ENCODE results near the gene THSD1.
A peak's percentile ranks its signal among the peaks of the same experiment; 100 is the strongest.

The THSD1 gene, protein sequence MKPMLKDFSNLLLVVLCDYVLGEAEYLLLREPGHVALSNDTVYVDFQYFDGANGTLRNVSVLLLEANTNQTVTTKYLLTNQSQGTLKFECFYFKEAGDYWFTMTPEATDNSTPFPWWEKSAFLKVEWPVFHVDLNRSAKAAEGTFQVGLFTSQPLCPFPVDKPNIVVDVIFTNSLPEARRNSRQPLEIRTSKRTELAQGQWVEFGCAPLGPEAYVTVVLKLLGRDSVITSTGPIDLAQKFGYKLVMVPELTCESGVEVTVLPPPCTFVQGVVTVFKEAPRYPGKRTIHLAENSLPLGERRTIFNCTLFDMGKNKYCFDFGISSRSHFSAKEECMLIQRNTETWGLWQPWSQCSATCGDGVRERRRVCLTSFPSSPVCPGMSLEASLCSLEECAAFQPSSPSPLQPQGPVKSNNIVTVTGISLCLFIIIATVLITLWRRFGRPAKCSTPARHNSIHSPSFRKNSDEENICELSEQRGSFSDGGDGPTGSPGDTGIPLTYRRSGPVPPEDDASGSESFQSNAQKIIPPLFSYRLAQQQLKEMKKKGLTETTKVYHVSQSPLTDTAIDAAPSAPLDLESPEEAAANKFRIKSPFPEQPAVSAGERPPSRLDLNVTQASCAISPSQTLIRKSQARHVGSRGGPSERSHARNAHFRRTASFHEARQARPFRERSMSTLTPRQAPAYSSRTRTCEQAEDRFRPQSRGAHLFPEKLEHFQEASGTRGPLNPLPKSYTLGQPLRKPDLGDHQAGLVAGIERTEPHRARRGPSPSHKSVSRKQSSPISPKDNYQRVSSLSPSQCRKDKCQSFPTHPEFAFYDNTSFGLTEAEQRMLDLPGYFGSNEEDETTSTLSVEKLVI

GRCh38 chr13:52405767-52406494, at the start of gene THSD1:
Gene THSD1 (minus strand): TSS chr13:52406172. CDS start chr13:52402600, 3,572 bp downstream.
- no peak for DNase-seq

- DNase-seq: peak; percentile 83
Observed at GRCh38 chr13:52455677-52456041, 49.7 kb upstream of the THSD1 start.

DNA sequence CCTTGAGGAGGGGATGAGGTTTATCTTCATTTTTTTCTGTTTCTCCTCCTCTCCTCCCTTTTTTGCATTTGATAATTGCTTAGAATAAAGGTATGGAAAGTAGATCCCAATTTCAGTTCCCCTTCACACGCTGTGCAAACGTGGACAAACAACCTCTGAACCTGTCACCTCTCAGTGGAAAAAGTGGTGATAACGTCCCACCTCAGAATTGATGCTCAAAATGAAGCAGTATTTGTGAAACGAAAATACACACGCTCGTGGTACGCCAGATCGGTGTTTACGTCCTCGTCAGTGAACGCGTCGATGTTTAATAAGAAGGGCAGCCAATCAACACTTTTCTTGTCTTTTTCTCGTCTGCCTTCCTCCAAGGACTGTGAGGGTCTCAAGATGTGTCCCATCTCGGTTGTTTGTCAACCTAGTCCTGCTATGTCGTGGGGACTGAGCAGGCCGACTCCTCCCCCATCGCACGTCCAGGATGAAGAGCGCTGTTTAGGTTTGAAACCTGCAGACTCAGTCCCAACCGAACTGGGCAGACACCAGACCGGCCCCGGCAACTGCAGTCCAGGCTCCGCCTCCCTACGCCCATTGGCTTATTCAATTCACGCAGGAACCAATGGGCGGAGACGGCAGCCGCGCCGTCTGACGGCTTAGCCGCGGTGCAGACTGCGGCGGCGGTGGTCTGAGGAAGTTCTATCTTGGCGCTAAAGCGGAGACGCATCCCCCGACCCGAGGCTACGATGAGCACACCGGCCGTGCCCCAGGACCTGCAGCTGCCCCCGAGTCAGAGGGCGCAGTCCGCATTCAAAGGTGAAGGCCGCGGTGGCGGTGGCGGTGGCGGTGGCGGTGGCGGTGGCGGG, 49.1 kb upstream of the THSD1 start, which contains the start of gene CKAP2:
Gene CKAP2, plus strand, starts transcription at position 659 of the 857 bp plus-strand sequence. Its CDS starts 79 bp downstream, at position 738.
- DNase-seq: peak; percentile 94

DNA sequence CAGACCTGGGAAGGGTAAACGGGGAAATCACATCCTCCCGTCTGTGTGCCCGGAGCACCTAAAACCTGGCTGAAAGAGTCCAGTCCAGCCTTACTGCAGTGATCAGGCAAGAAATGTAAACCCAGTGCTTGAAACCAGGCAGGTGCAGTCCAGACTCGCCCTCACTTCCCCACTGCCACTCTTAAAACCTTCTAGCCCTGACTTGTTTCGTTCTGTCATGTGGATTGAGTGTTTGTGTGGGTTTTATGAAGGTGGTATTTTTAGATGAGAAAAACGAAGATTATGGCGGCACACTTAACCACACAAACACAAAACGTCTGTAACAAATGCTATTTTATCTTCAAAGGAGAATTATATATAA, 48.5 kb upstream of the THSD1 start:
- peak; percentile 12 for DNase-seq

- no peak for DNase-seq
Observed at GRCh38 chr13:52452470-52452869, 46.5 kb upstream of the THSD1 start.

DNA sequence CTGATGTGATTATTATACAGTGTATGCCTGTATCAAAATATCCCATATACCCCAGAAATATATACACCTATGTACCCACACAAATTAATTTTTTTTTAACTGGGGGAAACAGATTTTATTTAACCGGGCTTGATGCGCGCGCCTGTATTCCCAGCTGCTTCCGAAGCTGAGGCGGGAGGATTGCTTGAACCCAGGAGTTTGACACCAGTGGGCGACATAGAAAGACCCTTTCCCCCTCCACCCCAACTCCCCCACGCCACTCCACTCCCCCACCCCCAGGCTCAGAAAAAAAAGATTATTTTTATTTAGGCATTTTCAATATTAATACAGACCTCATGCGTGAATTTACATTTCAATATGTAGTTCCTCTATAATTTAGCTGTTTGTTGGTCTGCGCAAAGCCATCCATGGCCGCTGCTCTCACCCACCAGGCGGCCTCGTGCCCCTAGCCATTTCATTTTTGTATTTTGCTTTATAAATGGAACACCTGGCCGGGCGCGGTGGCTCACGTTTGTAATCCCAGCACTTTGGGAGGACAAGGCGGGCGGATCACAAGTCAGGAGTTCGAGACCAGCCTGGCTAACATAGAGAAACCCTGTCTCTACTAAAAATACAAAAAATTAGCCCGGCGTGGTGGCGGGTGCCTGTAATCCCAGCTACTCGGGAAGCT, 45.3 kb upstream of the THSD1 start:
- no peak for DNase-seq

GRCh38 chr13:52450793-52451116, 44.8 kb upstream of the THSD1 start:
- no peak for DNase-seq

GRCh38 chr13:52450012-52450792, 44.2 kb upstream of the THSD1 start, which contains the start of gene VPS36:
Gene VPS36 (minus strand): TSS chr13:52450634. CDS start chr13:52450594, 40 bp downstream.
- peak; percentile 95 for DNase-seq

GRCh38 chr13:52449331-52450011, 43.5 kb upstream of the THSD1 start:
- DNase-seq: no peak

DNA sequence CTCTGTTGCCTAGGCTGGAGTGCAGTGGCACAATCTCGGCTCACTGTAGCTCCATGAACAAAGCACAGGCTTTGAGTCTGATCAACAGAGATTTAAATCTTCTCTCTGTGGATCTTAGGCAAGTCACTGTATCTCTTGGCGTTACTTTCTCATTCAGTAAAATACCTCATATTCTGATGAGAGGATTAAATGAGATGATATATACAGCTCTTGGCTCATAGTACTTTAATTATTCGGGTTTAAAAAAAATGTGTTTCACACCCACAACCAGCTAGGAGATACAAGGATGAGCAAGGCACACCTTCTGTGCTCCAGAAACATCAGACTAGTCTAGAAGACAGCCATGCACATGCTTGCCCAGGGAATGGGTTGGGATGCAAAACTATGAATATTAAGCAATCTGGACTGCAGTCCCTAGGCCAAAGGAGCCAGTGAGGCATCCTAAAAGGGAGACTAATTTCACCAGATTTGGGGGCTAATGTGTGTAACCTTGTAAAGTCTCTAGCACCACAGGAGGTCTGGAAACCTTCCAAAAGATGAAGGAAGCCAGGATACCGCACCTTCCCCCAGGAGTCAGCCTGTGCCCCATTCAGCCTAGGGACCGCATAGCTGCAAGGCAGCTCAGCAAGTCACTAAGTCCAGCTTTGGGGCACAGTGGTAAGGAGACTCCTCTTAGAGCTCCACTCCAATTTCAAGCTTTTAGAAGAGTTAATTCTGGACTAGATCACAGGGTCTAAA, 42.0 kb upstream of the THSD1 start:
- DNase-seq: no peak

GRCh38 chr13:52447354-52447753, 41.4 kb upstream of the THSD1 start:
- DNase-seq: no peak

GRCh38 chr13:52446265-52446664, 40.3 kb upstream of the THSD1 start:
- no peak for DNase-seq

GRCh38 chr13:52432456-52432855, 26.5 kb upstream of the THSD1 start:
- no peak for DNase-seq

- DNase-seq: no peak
Observed at GRCh38 chr13:52428295-52428694, 22.3 kb upstream of the THSD1 start.

DNA sequence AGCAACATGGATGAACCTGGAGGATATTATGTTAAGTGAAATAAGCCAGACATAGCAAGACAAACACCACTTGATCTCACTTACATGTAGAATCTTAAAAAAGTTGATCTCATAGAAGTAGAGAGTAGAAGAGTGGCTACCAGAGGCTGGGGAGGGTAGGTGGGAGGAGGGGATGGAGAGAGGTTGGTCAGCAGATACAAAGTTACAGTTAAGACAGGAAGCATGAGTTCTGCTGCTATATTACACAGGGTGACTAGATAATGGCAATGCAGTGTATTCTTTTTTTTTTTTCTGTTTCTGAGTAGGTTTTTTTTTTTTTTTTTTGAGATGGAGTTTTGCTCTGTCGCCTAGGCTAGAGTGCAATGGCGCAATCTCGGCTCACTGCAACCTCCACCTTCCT, 15.2 kb upstream of the THSD1 start:
- DNase-seq: no peak

DNA sequence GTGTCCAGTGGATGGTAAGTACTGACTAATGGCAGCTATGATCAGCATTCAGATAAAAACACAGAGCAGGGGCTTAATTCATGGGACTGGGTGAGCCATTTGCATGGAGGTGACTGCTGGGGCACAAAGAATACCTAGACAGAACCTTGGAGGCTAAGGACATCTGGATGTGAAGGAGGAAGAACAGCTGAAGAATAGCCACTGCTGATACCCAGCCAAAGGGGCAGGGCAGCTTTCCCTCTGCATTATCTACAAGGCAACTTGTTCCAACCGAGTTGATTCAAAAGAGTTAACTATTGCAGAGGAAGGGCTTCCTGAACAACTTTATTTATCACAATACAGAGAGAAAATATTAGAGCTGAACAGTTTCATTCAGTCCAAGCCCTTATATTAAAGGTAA, 13.1 kb upstream of the THSD1 start:
- no peak for DNase-seq

GRCh38 chr13:52414963-52415362, 9.0 kb upstream of the THSD1 start:
- DNase-seq: no peak

GRCh38 chr13:52414051-52414450, 8.1 kb upstream of the THSD1 start:
- no peak for DNase-seq

GRCh38 chr13:52412128-52412527, 6.2 kb upstream of the THSD1 start:
- no peak for DNase-seq

DNA sequence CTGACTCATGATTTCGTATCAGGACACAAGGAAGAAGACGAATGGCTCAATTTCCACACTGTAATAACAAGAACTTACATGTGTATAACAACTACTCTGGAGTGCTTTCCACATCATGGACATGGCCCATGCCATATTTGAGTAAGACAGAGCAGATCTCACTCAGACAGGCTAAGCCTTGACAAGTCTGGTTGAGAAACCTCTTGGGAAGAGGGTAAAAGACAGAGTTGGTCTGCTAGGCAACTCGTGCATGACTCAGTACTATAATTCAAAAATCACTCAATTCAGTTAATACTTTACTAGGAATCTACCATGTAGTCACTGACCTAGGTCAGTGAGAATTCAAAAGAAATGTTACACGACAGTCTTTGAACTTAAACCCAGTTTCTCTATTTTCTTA, 5.7 kb upstream of the THSD1 start:
- DNase-seq: no peak

All from stimulated activated CD4-positive, alpha-beta T cell treated with anti-CD3 and anti-CD28 coated beads, Interleukin-4, amount 100 ng/mL, for 24 hours (primary cell).